Hepatocyte (in vitro differentiated cells): ENCODE data around the gene PSMB7.

Experiments
- EZH2 ChIP-seq: fragments of 200-600 bp; sonication (generic); IDR thresholded peaks from 2 replicates; pipeline ENCODE4 v1.6.1; 2016; ENCODE audit warnings: antibody characterized with exemption, mild to moderate bottlenecking, borderline replicate concordance
- EZH2phosphoT487 ChIP-seq: fragments of 200-600 bp; sonication (generic); IDR thresholded peaks from one replicate; pipeline ENCODE4 v1.6.1; 2018; ENCODE audit warnings: antibody characterized with exemption, mild to moderate bottlenecking, low read depth, moderate library complexity; ENCODE audit not compliant: unreplicated experiment, severe bottlenecking
- TF ChIP-seq, protein P1 (sequence below): fragments of 200-600 bp; sonication (generic); IDR thresholded peaks from 2 replicates; pipeline ENCODE4 v1.5.1; 2016; ENCODE audit warnings: antibody characterized with exemption, mild to moderate bottlenecking; ENCODE audit not compliant: poor library complexity

DNA sequence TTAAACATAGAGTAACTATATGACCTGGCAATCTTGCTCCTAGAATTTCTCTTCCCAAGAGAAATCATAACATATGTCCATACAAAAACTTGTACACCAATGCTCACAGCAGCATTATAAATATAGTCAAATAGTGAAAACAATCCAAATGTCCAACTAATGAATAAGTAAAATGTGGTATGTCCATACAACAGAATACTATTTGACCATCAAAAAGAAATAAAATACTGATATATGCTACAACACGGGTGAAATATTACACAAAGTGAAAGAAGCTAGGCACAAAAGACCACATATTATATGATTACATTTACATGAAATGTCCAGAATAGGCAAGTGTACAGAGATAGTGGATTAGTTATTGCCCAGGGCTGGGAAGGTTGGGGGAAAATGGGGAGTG is 41.4 kb downstream of the PSMB7 start:
- TF ChIP-seq, protein P1, sequence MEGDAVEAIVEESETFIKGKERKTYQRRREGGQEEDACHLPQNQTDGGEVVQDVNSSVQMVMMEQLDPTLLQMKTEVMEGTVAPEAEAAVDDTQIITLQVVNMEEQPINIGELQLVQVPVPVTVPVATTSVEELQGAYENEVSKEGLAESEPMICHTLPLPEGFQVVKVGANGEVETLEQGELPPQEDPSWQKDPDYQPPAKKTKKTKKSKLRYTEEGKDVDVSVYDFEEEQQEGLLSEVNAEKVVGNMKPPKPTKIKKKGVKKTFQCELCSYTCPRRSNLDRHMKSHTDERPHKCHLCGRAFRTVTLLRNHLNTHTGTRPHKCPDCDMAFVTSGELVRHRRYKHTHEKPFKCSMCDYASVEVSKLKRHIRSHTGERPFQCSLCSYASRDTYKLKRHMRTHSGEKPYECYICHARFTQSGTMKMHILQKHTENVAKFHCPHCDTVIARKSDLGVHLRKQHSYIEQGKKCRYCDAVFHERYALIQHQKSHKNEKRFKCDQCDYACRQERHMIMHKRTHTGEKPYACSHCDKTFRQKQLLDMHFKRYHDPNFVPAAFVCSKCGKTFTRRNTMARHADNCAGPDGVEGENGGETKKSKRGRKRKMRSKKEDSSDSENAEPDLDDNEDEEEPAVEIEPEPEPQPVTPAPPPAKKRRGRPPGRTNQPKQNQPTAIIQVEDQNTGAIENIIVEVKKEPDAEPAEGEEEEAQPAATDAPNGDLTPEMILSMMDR, result no peak
- TF ChIP-seq EZH2, result no peak
- TF ChIP-seq EZH2phosphoT487, result no peak
